HG03575 (cell line): ENCODE results near the gene IGF1R.

ENCODE experiments used
- ATAC-seq: cut with Tn5 transposase; IDR thresholded peaks from one replicate; pipeline ENCODE4 v1.9.1; 2021; ENCODE audit not compliant: unreplicated experiment, insufficient number of reproducible peaks, low FRiP score; ENCODE audit errors: extremely low read depth

Gene IGF1R

DNA sequence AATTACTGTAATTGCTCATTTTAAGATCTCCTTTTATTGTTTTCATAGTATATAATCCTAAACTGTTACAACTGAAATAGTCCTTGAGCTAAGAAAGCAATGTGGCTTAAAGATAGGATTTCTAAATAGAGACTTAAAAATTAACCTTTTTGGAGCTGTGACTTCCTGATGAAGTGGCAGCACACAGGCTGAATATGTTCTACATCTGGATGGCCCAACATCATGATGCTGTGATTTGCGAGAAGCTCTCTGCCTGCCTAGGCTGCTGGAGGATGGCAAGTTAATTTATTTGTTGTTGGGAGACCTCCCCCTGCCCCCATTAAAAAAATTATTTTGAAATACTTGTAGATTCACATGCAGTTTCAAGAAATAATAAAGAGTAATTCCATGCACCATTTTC lies 134.5 kb downstream of the IGF1R start:
- ATAC-seq: no peak

DNA sequence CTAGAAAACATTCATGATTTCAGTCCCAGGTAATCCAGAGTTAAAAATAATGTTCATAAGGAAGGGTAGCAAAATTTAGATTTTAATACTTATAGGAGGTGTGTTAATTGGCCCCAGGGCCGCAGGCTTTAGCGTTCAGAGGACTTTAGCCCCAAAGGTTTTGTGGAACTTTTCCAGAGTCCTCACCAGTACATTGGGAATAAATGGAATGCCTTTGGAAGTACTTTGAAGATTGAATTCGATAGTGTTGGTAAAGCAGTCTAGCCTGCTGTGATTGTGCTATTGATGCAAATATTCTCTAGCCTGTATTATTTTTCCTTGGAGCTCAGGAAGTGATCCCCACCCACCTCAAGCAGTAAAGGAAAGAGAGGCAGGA lies 137.1 kb downstream of the IGF1R start:
- no peak for ATAC-seq

DNA sequence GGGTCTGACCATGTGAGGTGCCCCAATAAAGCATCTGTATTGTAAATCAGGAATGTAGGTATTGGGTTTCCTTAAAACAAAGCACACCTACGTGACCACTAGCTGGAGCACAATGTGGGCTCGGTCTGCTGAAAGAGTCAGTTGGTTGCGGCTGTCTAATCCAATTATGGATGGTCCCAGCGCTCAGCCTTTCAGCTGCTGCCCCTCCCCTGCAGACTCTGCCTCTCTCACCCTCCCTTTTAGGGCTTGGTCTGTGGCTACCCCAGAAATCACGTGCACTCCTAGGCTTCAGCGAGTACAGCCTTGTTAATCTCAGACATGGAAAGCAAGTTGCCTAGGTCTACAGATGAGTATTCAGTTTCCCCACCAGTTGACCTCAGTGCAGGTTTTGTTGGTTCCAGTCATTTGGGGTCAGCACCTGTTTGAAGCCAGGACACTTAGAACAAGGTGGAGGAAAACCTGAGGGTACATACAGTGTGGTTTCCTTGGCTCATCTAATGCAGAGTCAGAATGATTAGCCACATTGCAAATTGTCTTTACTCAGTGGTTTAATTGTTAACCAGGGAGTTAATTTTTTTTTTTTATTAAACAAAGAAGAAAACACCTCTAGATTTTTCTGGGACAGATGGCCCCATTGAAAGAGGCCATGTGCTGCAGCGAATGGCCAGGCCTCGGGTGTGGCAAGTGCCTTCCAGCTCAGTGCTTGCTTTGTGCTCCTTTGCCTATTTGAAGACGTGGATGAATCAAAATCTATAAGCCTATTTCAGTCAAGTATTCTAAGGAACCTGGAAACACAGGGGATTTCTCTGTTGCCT lies 137.7 kb downstream of the IGF1R start:
- peak; percentile 64 for ATAC-seq

DNA sequence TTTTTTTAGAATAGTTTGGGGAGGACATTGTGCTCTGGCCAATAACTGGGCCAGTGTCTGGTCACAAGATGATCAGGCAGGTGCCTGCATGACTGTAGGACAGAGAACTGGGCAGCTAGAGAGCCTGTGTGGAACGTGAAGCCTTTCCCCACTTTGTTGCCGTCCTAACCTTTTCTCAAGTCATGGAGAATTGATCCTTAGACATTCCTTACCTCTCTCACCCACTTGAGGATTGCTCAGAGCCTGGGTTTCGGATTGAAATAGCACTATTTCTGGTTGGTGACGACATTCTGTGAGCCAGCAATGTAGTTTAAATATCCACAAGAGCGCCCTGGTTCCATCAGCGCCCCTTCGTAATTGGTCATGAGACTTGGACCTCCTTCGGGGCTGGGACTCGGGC lies 138.4 kb downstream of the IGF1R start:
- no peak for ATAC-seq

DNA sequence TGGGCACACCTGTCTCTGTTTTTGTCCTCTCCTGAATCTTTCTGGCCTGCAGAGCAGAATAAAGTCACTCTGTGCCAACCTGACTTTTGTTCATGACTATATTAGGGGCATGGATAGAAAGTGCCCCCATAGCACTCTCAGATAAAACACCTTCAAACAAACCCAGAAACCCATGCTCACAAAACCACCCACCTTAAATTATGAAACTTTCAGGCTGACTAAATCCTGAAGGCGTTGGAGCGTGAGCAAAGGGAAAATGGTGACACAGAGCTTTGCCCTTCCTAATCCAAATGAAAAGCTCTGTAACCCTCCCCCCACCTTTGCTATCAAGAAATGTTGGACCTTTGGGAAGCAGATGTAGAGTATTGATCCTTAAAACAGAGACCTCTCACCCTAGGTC lies 138.9 kb downstream of the IGF1R start:
- no peak for ATAC-seq

DNA sequence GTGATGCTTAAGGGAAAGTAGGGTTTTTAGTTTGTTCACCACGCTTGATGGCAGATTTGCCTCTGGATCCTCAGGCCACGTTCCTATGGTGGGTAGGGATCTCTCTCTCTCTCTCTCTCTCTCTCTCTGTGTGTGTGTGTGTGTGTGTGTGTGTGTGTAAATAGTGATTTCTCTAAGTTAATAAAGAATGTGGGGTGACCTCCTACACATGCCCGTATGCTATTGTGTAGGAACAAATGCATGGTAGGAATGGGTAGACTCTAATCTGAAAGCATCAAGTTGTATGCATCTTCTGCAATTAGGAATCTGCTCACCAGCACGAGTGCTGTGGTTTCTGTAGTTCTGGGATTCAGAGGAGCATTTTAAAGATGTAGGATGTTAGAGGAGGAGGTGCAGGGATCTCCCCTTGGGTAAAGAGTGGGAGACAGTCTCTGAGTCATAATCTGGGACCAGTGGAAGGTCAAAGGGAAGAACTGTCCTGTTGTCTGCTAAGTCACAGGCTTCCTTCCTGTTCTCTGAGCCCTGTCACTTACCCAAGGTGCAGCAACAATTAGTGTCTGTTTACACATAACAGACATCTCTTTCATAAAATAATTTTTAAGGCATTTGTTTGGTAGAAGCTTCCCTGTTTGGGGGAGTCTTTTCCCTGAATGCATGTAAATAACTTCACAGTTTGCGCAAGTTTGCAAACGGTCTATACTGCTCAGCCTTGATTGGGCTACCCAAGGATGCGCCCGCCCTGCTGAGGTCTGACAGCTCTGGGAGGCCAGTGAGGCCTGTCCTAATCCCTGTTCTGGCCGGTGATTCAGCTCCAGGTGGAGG lies 139.8 kb downstream of the IGF1R start:
- no peak for ATAC-seq

DNA sequence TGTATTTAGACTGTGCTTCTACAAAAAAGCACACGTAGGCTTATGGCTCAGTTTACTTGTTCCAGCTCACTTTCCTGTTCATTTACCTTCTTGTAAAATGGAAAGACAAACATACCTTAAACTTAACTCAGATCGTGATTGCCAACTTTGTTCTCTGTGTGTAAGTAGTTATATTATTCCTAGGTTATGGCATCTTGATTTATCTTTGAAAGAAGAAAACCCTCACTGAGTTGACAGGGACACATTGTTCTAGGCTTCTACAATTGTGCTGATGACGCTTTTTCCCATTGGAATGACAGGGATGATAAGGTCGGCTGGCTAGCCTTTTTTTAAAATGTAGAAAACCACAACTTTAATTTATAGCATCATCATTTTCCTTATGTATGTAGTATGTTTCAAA lies 140.7 kb downstream of the IGF1R start:
- no peak for ATAC-seq

DNA sequence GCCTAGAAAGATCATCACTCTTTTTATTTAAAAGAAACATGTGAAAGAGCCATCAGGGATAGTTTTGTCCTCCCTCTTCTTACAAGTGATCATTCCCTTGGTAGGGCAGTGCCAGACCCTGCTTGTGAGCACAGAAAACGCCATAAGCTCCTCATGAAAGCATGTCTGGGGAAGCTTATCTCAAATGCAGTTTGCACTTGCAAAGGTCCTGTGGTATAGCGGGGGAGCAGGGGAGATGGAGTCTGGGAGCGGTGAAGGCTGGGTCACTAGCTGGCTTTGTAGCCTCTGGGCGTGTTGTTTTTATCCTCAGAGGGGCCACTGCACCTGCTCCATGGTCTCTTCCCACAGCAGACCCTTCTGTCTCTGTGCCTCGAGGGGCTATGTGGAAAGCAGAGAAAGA lies 141.9 kb downstream of the IGF1R start:
- no peak for ATAC-seq

DNA sequence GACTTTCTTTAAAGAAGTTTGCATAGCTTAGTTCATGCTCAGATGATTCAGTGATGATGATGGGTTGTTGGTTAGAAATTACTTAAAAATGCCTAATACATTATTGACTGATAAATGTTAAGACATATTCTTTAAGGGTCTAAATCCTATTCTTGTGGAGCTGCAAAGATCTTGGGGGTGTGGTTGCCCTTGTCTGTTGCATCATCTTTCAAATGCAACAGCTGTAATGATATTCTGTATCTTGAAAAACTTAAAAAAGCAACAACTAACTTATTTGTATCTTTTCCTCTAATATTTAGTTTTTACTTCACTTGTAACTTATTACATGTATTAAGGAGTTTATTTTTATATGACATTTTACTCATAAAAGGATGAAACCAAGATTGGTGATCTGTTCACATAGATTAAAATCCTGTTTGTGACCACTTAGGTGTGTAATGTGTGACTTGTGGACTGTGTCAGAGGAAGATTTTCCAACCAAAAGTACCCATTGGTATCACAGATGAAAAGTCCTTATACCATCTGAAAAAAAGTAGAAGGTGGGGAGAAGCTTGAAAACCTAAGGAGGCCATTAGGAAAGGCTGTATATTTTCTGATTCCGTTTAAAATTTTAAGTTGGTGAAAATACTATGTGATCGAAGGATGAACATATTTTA lies 142.8 kb downstream of the IGF1R start:
- ATAC-seq: no peak

DNA sequence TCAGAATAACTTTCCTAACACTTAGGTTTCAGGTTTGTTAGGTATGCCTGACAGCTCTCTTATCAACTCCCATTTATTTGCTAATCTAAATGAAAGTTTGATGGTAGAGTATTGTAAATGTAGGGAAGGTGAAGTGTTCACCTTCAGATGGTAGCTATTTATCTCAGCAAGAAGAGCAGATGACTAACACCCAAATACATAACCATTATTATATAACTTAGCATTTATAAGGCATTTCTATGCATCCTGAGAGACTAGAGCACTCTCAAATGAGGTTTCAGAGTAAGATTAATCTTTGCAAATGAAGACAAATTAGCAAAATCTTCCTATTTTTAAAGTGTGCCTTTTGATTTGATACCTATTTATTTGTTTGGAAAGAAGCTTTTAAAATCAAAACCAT lies 143.8 kb downstream of the IGF1R start:
- ATAC-seq: no peak

DNA sequence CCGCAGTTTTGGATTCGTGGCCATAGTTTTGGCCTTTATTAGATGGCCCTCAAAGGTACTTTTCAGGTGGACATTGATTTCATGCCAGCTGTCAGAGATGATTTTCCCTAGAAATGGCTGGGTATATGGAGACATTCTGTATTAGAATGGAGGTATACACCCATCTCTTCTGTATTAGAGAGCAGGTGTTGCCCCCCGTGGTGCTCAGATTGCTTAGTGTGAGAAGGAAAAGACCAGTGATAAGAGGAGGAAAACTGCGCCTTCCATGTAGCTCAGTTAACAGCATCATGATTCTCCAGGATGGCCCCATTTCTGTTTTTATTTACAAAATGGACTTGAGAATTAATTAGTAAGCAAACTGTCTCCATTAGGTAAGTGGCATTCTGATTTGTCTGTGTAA lies 145.9 kb downstream of the IGF1R start:
- ATAC-seq: no peak

DNA sequence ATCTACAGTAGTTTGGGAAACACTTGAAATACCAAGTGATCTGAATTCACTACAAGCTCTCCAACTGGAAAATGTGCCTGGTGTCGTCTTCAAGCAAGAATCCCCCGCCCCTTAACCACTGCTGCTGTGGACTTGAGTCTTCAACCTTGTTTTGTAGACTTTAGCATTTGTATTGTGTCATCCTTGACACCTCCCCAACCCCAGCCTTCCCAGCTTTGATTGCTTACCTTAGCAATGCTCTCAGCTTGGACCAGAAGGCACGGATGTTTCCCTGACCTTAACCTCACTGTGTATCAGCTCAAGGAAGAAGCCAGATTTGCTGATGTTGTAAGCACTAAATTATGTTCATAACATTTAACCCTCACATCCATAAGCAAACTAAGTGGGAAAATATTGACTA lies 146.4 kb downstream of the IGF1R start:
- ATAC-seq: no peak

DNA sequence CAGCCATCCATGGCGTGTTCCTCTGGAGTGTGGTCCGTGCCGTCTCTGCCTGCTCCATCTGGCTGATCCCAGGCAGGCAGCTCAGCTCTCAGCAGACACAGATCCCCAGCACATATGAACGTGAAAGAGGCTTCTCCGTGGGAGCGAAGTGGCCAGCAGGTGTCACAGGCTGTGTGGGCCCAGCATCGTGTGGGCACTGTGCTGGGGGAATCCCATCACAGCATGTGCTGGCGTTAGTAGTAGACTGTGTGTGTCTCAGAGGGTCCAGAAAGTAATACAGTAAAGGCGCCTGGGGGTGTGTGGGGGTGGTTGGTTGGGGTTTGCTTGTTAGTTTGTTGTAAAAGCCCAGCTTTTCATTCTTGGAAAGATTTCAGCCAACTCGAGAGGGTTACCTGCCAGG lies 147.6 kb downstream of the IGF1R start:
- ATAC-seq: no peak

DNA sequence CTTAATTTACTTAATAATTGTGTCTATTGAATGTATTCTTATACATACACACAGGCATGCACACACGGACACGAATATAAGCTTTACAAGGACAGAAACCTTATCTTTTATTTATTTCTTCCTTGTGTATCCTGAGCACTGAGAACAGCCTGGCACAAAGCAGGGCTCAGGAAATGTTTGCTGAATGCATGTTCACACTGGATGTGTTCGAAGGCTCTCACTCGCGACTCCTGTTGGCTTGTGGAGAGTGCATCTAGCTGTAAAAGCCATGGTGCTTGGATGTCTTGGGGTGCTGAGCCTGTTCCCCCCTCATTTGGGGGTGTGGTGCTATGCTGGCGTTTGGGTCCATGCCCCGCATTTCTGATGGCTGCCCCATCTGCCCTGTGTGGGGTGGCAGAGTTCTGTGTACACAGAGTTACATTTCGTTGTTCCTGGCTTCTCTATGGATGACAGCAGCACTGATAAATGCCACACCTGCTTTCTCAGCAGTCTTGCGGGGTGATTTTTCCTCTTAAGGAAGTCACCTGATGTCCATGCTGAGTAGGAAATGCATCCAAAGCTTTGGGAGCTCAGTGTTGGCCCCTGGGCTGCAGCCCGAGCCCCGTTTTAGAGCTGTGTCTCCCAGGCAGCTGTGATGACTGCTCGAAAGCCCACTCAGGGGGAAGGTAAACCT lies 148.5 kb downstream of the IGF1R start:
- no peak for ATAC-seq

DNA sequence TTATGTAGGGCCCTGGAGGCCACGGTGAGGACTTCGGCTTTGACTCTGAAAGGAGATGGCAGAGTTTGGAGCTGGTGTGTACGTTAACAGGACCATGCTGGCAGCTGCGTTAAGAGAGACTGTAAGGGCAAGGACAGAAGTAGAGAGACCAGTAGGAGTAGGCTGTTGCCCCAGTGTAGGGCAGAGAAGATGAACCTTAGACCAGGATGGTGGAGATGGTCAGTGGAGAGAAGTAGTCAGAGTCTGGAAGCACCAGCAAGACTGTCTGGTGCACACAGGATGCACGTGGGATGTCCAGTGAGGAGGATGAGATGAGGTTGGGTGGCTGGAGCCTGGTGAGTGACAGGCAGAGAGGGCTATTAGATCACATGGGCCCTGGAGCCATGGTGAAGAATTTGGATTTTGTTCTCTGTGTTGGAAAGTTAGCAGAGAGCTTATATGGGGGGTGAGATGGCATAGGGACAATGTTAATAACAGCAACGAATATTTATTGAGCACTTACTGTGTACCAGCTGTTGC lies 150.1 kb downstream of the IGF1R start:
- ATAC-seq: no peak

DNA sequence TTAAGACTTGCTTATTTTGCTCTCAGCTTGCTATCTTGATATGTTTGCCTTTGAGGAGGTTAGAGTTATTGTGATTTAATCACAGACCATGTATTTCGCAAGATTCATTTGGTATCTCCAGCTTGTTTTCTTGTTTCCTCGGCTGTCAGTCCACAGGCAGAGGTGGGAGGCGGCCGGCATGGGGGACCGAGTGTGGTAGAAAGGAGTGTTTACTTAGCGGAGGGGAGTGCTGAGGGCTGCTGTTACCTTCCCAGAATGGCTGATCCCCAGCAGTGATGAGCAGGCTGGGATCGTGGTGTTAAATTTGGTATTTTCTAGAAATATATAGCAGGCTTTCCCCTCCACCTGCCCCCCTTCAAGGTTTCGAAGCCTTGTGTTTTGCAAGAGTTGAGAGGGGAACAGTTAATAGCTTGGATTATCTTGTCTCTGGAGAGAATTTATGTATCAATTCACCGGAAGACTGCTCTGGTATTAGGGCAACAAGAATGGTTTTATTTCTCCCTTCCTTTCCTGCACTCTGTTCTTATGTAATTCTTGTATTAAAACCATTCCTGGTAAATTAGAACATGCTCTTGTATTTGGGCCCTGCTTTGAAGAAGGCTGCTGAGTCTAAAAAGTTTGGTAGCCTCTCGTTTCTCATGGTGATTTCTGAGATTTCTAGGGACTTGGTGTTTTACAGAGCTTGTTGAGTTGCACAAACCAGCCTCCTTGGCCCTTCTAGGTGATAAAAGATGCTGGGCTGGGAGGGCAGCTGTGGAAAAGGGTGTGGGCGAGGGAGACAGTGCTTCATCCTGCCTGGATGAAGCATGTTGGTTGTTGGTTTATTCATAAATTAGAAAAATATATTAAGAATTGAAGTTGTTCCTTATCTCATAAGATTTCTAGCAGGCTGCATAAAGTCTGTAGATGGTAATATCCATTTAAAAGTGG lies 151.4 kb downstream of the IGF1R start:
- ATAC-seq: no peak

DNA sequence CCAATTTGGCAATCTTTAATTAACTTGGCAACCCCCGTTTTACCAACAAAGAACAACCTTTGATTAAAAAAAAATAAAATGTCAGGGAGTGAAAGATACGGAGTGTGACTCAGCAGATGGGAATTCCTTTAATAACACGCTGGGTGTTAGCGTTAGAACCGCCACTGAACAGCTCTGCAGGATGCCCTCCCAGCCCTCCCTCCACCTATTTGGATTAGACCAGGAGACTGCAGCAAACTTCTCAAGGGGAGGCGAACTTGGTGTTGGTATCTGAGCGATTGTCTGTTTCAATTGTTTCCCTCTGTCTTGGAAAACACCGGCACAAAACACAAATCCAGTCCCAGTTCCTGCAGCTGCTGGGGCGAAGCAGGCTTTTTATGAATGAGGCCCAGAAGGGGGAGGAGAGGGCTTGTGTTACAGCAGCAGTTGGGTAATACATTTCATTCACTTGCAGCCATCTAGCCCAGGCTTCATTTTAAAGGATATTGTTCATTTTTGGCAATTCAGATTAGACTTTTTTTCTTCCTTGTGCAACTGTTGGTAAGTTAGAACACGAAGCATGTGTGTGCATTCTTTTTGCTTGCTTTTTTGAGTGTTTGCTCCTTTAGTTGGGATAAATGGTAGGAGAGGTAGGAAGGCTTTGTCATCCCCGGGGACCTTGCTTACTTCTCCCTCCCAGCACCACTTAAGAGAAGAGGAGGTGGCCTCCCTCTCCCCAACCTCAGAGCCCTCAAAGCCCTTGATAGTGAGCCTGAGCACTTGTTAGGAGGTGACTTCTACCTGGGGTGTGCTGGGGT lies 152.3 kb downstream of the IGF1R start:
- ATAC-seq: no peak

DNA sequence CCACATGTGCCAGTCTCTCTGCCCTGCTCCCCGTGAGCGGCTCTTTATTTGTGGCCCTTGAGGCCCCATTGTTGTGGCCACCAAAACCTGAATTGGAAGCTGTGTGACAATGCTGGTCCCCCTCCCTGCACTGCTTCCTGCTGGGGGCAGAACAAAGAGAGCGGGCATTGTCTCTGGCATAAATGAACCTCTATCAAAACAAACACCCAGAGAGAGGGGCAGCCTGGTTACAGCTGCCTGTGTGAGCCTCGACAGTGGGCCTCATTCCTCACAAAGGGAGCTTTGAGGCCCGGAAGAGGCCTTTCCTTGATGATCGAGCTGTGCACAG lies 152.9 kb downstream of the IGF1R start:
- no peak for ATAC-seq
